Subcutaneous abdominal adipose tissue (tissue), 5 donors: ENCODE data around the gene TMEM259.

Source experiments
- H3K27ac ChIP-seq: one replicate; pipeline ENCODE4 v1.7.0; 2013; ENCODE audit warnings: low read depth, mild to moderate bottlenecking, inconsistent platforms, low read length, moderate library complexity
- H3K27me3 ChIP-seq, 5 donors: one replicate each; pipeline ENCODE4 v1.7.0; 2013; ENCODE audit warnings: low read length in 5 of 5, inconsistent platforms in 1 of 5; ENCODE audit not compliant: control insufficient read depth in 5 of 5, insufficient read depth in 4 of 5
- H3K36me3 ChIP-seq, 5 donors: one replicate each; pipeline ENCODE4 v1.7.0; 2013; ENCODE audit warnings: low read length in 5 of 5; ENCODE audit not compliant: control insufficient read depth in 5 of 5, insufficient read depth in 5 of 5
- H3K4me1 ChIP-seq, 5 donors: one replicate each; pipeline ENCODE4 v1.7.0; 2013; ENCODE audit warnings: low read length in 5 of 5, mild to moderate bottlenecking in 3 of 5, moderate library complexity in 1 of 5; ENCODE audit not compliant: control insufficient read depth in 5 of 5, insufficient read depth in 5 of 5
- H3K4me3 ChIP-seq, 5 donors: one replicate each; pipeline ENCODE4 v1.7.0; 2013; ENCODE audit warnings: low read length in 5 of 5, low read depth in 1 of 5
- H3K9ac ChIP-seq, 5 donors: one replicate each; pipeline ENCODE4 v1.7.0; 2013; ENCODE audit warnings: low read length in 5 of 5, mild to moderate bottlenecking in 4 of 5, moderate library complexity in 3 of 5
- H3K9me3 ChIP-seq, 5 donors: one replicate each; pipeline ENCODE4 v1.7.0; 2013; ENCODE audit warnings: low read length in 5 of 5; ENCODE audit not compliant: control insufficient read depth in 5 of 5
- donor health status: healthy.
- donor health status: healthy.
- donor health status: healthy.
- donor health status: healthy.
- donor health status: healthy.

TMEM259 gene

GRCh38 chr19:1004204-1004802, 16.6 kb downstream of the TMEM259 start:
- peaks cover 0 to 16% (median 7%) of the 10 kb centered on the region in 5 donors for H3K4me1 ChIP-seq
- no peak overlapping the region for H3K4me3 ChIP-seq
- H3K9ac ChIP-seq, result no peak overlapping the region
- H3K36me3 ChIP-seq, result peaks cover 0 to 8% (median 0%) of the 10 kb centered on the region in 5 donors
- peaks cover 12 to 23% (median 14%) of the 10 kb centered on the region in 5 donors for H3K27me3 ChIP-seq
- no peaks in the 10 kb centered on the region for H3K9me3 ChIP-seq
- H3K27ac ChIP-seq, result no peak overlapping the region

- Histone ChIP-seq H3K9me3 (no peaks in the 10 kb centered on the region), H3K4me1 (peaks cover 0 to 16% (median 7%) of the 10 kb centered on the region in 5 donors), H3K9ac (no peak overlapping the region), H3K36me3 (peaks cover 0 to under 1% (median 0%) of the 10 kb centered on the region in 5 donors), H3K27me3 (peaks cover 20 to 31% (median 22%) of the 10 kb centered on the region in 5 donors), H3K4me3 (no peak overlapping the region), H3K27ac (no peak overlapping the region)
Observed at GRCh38 chr19:1003283-1003682, 17.6 kb downstream of the TMEM259 start.

- Histone ChIP-seq H3K9me3 (no peaks in the 10 kb centered on the region), H3K4me1 (peaks cover 0 to 16% (median 7%) of the 10 kb centered on the region in 5 donors), H3K9ac (no peak overlapping the region), H3K27me3 (peaks cover 24 to 38% (median 25%) of the 10 kb centered on the region in 5 donors), H3K27ac (no peak overlapping the region), H3K4me3 (no peak overlapping the region), H3K36me3 (no peaks in the 10 kb centered on the region)
Observed at GRCh38 chr19:1002600-1002999, 18.3 kb downstream of the TMEM259 start.

GRCh38 chr19:1001538-1002166, 19.3 kb downstream of the TMEM259 start:
- Histone ChIP-seq H3K4me1 (peaks cover 0 to 18% (median 7%) of the 10 kb centered on the region in 5 donors), H3K9ac (no peak overlapping the region), H3K36me3 (no peaks in the 10 kb centered on the region), H3K27ac (no peak overlapping the region), H3K4me3 (peak overlapping the region in 1 of 5 donors; percentile 32), H3K9me3 (no peaks in the 10 kb centered on the region), H3K27me3 (peaks cover 25 to 43% (median 30%) of the 10 kb centered on the region in 5 donors)

- Histone ChIP-seq H3K9me3 (no peaks in the 10 kb centered on the region), H3K4me3 (peak overlapping the region in 1 of 5 donors; percentile 32), H3K4me1 (peaks cover 0 to 26% (median 14%) of the 10 kb centered on the region in 5 donors), H3K27ac (no peak overlapping the region), H3K9ac (no peak overlapping the region), H3K27me3 (peaks cover 33 to 48% (median 35%) of the 10 kb centered on the region in 5 donors), H3K36me3 (no peaks in the 10 kb centered on the region)
Observed at GRCh38 chr19:1000591-1001537, 20.1 kb downstream of the TMEM259 start.

- no peaks in the 10 kb centered on the region for H3K9me3 ChIP-seq
- no peak within 1 kb of the TSS for H3K27ac ChIP-seq
- H3K27me3 ChIP-seq, result peaks cover 34 to 52% (median 40%) of the 10 kb centered on the region in 5 donors
- no peak within 1 kb of the TSS for H3K9ac ChIP-seq
- H3K36me3 ChIP-seq, result no peaks in the 10 kb centered on the region
- H3K4me1 ChIP-seq, result peaks cover 0 to 33% (median 22%) of the 10 kb centered on the region in 5 donors
- H3K4me3 ChIP-seq, result no peak within 1 kb of the TSS
Observed at GRCh38 chr19:1000095-1000494, 20.8 kb downstream of the TMEM259 start, which contains the start of gene GRIN3B. Gene GRIN3B, plus strand, starts transcription at chr19:1000419. Its CDS starts 19 bp downstream, at chr19:1000438.

- H3K9me3 ChIP-seq, result no peaks in the 10 kb centered on the region
- H3K36me3 ChIP-seq, result peaks cover 0 to 2% (median 0%) of the 10 kb centered on the region in 5 donors
- no peak overlapping the region for H3K9ac ChIP-seq
- peaks cover 0 to 37% (median 29%) of the 10 kb centered on the region in 5 donors for H3K4me1 ChIP-seq
- H3K4me3 ChIP-seq, result no peak overlapping the region
- H3K27ac ChIP-seq, result no peak overlapping the region
- peaks cover 34 to 52% (median 40%) of the 10 kb centered on the region in 5 donors for H3K27me3 ChIP-seq
Observed at GRCh38 chr19:999379-999719, 21.6 kb downstream of the TMEM259 start.

GRCh38 chr19:998064-998463, 22.9 kb downstream of the TMEM259 start:
- Histone ChIP-seq H3K36me3 (peaks cover 0 to 10% (median under 1%) of the 10 kb centered on the region in 5 donors), H3K27ac (no peak overlapping the region), H3K4me1 (peaks cover 0 to 49% (median 42%) of the 10 kb centered on the region in 5 donors), H3K9me3 (no peaks in the 10 kb centered on the region), H3K9ac (no peak overlapping the region), H3K27me3 (peaks cover 32 to 50% (median 40%) of the 10 kb centered on the region in 5 donors), H3K4me3 (no peak overlapping the region)

- Histone ChIP-seq H3K9me3 (no peaks in the 10 kb centered on the region), H3K27ac (no peak overlapping the region), H3K27me3 (peaks cover 29 to 39% (median 35%) of the 10 kb centered on the region in 5 donors), H3K4me3 (peak overlapping the region in 1 of 5 donors; percentile 11), H3K36me3 (peaks cover 0 to 20% (median 4%) of the 10 kb centered on the region in 5 donors), H3K9ac (no peak overlapping the region), H3K4me1 (peaks cover 0 to 52% (median 40%) of the 10 kb centered on the region in 5 donors)
Observed at GRCh38 chr19:996051-996838, 24.7 kb downstream of the TMEM259 start.
